Gastroesophageal sphincter (tissue), 4 donors: ENCODE results near the gene EIF2AK2. TPM values are rescaled to one million over a fixed set of nuclear protein-coding genes. Genes with fewer than 3 reads are reported as not detected.

ENCODE experiments used
- ATAC-seq: fragments of 150-250 bp; one replicate; pipeline ENCODE4 v1.9.1; 2016; ENCODE audit warnings: mild to moderate bottlenecking, moderate library complexity
- H3K27ac ChIP-seq, 4 donors: fragments of 200-600 bp; sonication (generic) in 3 of 4; 1 replicate in 3 of 4; 2 replicates in 1 of 4; pipeline ENCODE4 v1.5.1; 2016 to 2019
- H3K27me3 ChIP-seq: fragments of 200-600 bp; sonication (generic); one replicate; pipeline ENCODE4 v1.5.1; 2019
- H3K36me3 ChIP-seq, 2 donors: fragments of 200-600 bp; sonication (generic); one replicate each; pipeline ENCODE4 v1.5.1; 2019; ENCODE audit warnings: control low read depth in 1 of 2
- H3K4me1 ChIP-seq, 3 donors: fragments of 200-600 bp; sonication (generic); 1 replicate in 2 of 3; 2 replicates in 1 of 3; pipeline ENCODE4 v1.5.1; 2016 to 2019; ENCODE audit warnings: control low read depth in 2 of 3
- H3K4me3 ChIP-seq, 2 donors: fragments of 200-600 bp; sonication (generic); one replicate each; pipeline ENCODE4 v1.5.1; 2019; ENCODE audit warnings: mild to moderate bottlenecking in 1 of 2, moderate library complexity in 1 of 2
- H3K9me3 ChIP-seq, 3 donors: fragments of 200-600 bp; sonication (generic); one replicate each; pipeline ENCODE4 v1.5.1; 2017 to 2019; ENCODE audit warnings: control low read depth in 2 of 3
- CTCF ChIP-seq, 4 experiments: fragments of 200-600 bp in 2 of 4; fragments of 450-650 bp in 2 of 4; sonication (generic) in 1 of 4; IDR thresholded peaks; one replicate each; pipeline ENCODE4 v1.5.1; 2017 to 2019; ENCODE audit warnings: antibody characterized with exemption in 4 of 4, mild to moderate bottlenecking in 2 of 4, moderate library complexity in 2 of 4
- EP300 ChIP-seq: sonication (generic); formaldehyde crosslinking; IDR thresholded peaks from one replicate; pipeline ENCODE4 v1.6.1; 2017; ENCODE audit warnings: antibody characterized with exemption, mild to moderate bottlenecking
- POLR2A ChIP-seq, 2 donors: fragments of 450-650 bp; IDR thresholded peaks; one replicate each; pipeline ENCODE4 v1.6.1; 2017; ENCODE audit warnings: antibody characterized with exemption in 2 of 2, mild to moderate bottlenecking in 2 of 2, moderate library complexity in 1 of 2
- POLR2AphosphoS5 ChIP-seq: sonication (generic); formaldehyde crosslinking; IDR thresholded peaks from one replicate; pipeline ENCODE4 v1.6.1; 2017; ENCODE audit warnings: antibody characterized with exemption
- WGBS, 2 donors: methylation state at CpG; one replicate each; pipeline ENCODE4 v1.1.5; 2018; ENCODE audit warnings: low coverage in 1 of 2; 5-methylcytosine and 5-hydroxymethylcytosine counted together
- total RNA-seq, 4 donors: library from RNA; depleted of rRNA; stranded (reverse); fragments of >200 nt; gene quantifications; one replicate each; pipeline ENCODE4 v1.1.0, GENCODE V29; 2016

EIF2AK2 gene
- total RNA-seq, 4 donors from 2014 or later, result 25.3 to 33.2 (median 29.9) TPM

GRCh38 chr2:37117566-37117965 lies 39.2 kb downstream of the EIF2AK2 start:
- no peak for TF ChIP-seq POLR2AphosphoS5
- TF ChIP-seq CTCF (IDR thresholded peaks at IDR 0.05), result no peak
- H3K9me3 ChIP-seq, result no peaks in the 10 kb centered on the region
- no peaks in the 10 kb centered on the region for H3K4me1 ChIP-seq
- peaks cover 0 to 98% of the 10 kb centered on the region in 2 donors for H3K36me3 ChIP-seq
- WGBS, 2 donors, result 83 to 100% methylated on average over 1 of the region's 1 CpG
- no peak overlapping the region for H3K27ac ChIP-seq
- ATAC-seq, result no peak
- H3K4me3 ChIP-seq, result no peak overlapping the region
- no peaks in the 10 kb centered on the region for H3K27me3 ChIP-seq

DNA sequence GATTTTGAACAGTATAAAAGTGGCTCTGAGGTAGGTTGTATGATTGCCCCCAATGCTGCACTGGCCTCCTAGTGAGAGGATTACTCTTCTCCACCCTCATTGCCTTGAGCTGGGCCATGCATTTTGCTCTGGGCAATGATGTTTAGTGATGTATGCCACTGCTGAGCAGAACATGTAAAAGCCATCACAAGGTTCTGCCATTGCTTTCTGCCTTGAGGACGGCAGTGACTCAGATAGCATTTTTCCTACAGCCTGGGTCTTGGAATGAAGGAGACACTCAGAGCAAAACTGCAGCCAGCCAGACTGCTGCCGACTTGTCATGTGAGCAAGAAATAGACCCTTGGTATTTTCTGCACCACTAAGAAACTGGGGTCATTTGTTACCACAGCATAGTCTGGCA lies 44.8 kb downstream of the EIF2AK2 start:
- ATAC-seq, result no peak
- 100% methylated on average over 1 of the region's 2 CpGs for WGBS, 2 donors
- Histone ChIP-seq H3K27me3 (no peaks in the 10 kb centered on the region), H3K27ac (no peak overlapping the region), H3K9me3 (no peaks in the 10 kb centered on the region), H3K36me3 (peaks cover 0 to 96% of the 10 kb centered on the region in 2 donors), H3K4me1 (no peaks in the 10 kb centered on the region), H3K4me3 (no peak overlapping the region)
- TF ChIP-seq POLR2A (IDR thresholded peaks at IDR 0.05) (no peak), CTCF (IDR thresholded peaks at IDR 0.05) (no peak), EP300 (no peak), POLR2AphosphoS5 (no peak)

DNA sequence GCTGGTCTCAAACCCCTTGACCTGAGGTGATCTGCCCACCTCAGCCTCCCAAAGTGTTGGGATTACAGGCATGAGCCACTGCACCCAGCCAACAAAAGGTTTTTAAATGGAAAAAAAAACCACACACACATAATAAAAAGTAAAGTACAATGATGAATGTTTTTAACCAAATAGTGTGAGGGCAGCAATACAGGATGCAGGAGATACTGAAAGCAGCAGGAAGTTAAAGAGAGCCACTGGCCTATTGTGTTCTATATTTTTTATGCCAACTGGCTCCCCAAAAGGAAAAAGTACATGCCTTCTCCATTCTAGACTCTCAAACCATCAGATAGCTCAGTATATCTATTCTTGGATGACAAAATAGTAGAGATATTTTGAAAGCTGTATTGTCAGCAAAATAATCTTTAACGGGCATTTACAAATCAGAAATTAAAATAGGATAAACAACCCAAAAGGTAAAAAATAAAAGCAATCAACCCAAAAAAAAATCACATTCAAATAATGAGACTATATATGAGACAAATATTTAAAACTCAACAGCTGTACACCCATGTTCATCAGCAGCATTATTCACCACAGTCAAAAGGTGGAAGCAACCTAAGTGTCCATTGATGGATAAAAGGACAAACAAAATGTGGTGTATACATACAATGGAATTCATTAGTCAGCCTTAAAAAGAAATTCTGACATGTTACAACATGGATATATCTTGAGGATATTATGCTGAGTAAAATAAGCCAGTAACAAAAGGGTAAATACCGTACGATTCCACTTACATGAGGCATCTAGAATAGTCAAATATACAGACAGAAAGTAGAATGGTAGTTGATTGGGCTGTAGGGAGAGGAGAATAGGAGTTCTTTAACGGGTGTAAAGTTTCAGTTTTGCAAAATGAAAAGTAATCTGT lies 46.2 kb downstream of the EIF2AK2 start:
- Histone ChIP-seq H3K36me3 (peaks cover 4 to 96% of the 10 kb centered on the region in 2 donors), H3K27me3 (no peaks in the 10 kb centered on the region), H3K27ac (no peak overlapping the region), H3K4me1 (no peaks in the 10 kb centered on the region), H3K9me3 (no peaks in the 10 kb centered on the region), H3K4me3 (no peak overlapping the region)
- no peak for TF ChIP-seq POLR2AphosphoS5
- TF ChIP-seq CTCF (IDR thresholded peaks at IDR 0.05), result no peak
- no peak for TF ChIP-seq EP300
- no peak for TF ChIP-seq POLR2A (IDR thresholded peaks at IDR 0.05)
- no peak for ATAC-seq
- 90 to 92% methylated on average over 4 of the region's 4 CpGs for WGBS, 2 donors

DNA sequence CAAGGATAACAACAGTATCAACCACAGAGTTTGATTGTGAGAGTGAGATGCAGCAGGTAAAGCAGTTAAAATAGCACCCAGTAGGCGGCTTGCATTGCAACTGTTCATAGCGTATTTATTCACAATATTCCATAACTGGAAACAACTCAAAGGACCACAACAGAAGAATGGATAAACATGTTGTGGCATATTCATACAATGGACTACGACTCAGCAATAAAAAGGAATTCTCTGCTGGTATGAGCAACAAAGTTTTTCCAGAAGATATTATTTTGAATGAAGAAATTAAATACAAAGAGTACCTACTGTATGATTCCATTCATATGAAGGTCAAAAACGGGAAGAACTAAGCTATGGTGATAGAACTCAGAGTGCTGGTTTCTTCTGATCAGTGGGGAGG lies 47.3 kb downstream of the EIF2AK2 start:
- WGBS, 2 donors, result 89 to 93% methylated on average over 3 to 4 of the region's 4 CpGs
- H3K4me3 ChIP-seq, result no peak overlapping the region
- H3K27ac ChIP-seq, result no peak overlapping the region
- no peak for ATAC-seq
- no peaks in the 10 kb centered on the region for H3K9me3 ChIP-seq
- no peaks in the 10 kb centered on the region for H3K27me3 ChIP-seq
- H3K36me3 ChIP-seq, result peaks cover 4 to 99% of the 10 kb centered on the region in 2 donors
- H3K4me1 ChIP-seq, result no peaks in the 10 kb centered on the region
- TF ChIP-seq POLR2A (IDR thresholded peaks at IDR 0.05) (no peak), POLR2AphosphoS5 (no peak), EP300 (no peak), CTCF (IDR thresholded peaks at IDR 0.05) (no peak)

DNA sequence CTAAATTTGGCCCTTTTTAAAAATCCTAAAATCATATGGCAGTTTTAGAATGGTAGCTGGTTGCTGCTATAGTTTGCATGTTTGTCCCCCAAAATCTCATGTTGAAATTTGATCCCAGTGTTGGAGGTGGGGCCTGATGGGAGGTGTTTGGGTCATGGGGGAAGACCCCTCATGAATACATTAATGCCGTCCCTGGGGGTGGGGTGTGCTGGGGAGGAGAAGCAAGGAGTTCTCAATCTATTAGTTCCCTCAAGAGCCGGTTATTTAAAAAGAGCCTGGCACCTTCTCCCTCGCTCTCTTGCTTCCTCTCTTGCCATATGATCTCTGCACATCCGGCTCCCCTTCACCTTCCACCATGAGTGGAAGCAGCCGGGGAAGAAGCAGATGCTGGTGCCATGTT lies 51.6 kb downstream of the EIF2AK2 start:
- peaks cover 4 to 99% of the 10 kb centered on the region in 2 donors for H3K36me3 ChIP-seq
- 73 to 86% methylated on average over 4 to 5 of the region's 5 CpGs for WGBS, 2 donors
- no peak for ATAC-seq

More for the DNA sequence above, 51.6 kb downstream of the EIF2AK2 start:
- Histone ChIP-seq H3K9me3 (no peaks in the 10 kb centered on the region), H3K27me3 (no peaks in the 10 kb centered on the region), H3K27ac (no peak overlapping the region), H3K4me1 (no peaks in the 10 kb centered on the region), H3K4me3 (no peak overlapping the region)
- TF ChIP-seq EP300, result no peak
- no peak for TF ChIP-seq CTCF (IDR thresholded peaks at IDR 0.05)
- no peak for TF ChIP-seq POLR2AphosphoS5
- TF ChIP-seq POLR2A (IDR thresholded peaks at IDR 0.05), result no peak
